DMS153 (cell line): ENCODE data around the gene TMEM135.

ENCODE experiments used
- DNase-seq: peaks from one replicate; lab custom pipeline; 2025; lab: John Stamatoyannopoulos, UW

The TMEM135 gene

DNA sequence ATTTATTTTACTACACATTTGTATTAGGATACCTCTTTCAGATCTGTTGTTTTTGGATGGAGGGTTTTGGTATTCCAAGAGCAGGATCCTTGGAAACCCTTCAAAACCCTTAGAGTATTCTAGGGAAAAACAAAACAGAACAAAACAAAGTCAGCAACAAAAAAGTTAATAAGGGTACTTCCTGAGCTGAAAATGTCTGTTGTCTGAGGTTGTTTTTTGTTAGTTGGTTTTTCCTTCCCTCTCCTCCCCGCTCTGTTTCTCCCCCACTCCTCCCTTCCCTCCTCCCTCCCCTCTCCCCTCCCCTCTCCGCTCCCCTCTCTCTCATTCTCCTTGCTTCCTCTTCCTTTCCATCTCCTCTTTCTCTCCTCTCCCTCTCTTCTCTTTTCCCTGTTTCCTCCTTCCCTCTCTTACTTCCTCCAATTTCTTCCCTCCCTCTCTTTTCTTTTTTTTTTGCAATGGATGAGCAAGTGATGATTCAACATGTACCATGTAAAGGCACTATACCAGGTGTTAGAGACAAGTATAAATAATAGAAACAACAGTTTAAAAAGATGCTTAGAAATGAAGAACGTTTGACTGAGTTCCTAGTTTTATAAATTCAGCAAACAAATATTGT lies 160.6 kb downstream of the TMEM135 start:
- DNase-seq = no peak

DNA sequence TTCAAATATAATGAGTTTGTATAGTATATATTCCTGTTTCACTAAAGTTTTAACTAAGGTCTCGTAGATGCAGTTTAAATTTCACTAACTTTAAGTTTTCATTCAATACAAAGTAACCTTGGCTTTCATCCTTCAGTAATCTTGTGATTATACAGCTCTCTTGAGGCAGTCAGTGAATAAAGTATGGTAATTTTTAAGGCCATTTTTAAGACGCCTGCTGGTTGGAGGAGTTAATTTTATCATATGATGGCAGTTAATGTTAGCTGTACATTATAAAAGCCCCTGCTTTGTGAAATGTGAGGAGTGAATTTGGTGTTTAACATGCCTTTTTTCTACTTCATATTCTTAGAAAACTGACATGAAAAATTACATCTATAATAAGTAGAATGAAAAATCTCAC lies 163.6 kb downstream of the TMEM135 start:
- no peak for DNase-seq

DNA sequence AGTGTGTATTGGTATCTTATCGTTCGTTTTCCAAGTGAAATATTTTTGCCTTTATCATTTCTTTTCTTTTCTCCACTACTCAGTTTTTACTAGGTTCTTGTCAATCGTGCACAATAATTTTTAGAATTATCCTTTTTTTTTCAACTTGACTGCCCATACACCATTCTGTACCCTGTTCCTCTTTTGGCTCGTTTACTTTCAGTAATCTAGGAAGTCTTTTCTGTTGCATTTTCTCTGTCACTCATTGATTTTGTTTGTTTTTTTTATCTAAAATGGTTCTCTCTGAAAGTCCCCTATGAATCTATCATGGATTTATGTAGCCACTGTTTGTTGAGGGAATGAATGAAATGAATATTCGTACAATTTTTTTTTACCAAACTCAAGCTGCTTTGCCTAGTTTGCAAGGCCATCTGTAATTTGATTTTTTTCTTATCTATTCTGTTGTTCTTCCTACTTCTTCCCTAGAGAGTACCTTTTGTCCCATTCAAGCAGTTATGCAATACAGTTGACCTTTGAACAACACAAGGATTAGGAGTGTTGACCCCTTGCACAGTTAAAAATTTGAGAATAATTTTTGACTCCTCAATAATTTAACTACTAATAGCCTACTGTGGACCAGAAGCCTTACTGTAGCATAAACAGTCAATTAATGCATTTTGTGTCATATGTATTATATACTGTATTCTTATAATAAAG lies 166.3 kb downstream of the TMEM135 start:
- no peak for DNase-seq

DNA sequence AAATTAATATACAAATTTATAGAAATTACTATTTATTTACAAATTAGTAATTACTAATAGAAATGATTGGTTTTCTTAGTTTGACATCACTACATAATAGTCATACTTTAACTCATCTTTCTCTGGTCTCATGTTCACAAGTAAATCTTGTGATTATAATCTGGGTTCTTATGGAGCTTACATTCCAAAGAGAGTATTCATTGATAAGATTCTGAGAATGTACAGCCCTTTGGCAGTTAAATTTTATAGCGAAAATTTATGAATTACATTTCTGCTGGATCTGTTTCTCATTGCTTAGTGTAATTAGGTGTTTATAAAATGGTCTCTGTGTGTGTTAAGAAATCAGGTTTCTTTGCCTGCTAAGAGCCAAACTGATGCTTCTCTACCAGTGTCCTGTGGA lies 175.2 kb downstream of the TMEM135 start:
- no peak for DNase-seq

DNA sequence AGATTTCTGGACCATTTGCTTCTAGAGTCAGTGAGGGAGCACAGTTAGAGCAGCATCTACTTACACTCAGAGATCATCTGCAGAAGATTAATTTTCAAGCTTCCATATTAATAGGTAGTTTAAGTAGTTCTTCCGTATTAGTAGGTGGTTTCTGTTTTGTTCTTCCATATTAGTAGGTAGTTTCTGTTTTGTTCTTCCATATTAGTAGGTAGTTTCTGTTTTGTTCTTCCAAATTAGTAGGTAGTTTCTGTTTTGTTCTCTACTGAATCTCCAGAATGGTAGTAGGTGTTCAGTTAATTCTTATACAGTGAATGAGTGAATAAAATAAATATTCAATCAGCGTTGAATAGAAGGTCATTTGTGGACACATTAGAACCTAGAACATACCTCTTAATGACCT lies 175.7 kb downstream of the TMEM135 start:
- DNase-seq = no peak

DNA sequence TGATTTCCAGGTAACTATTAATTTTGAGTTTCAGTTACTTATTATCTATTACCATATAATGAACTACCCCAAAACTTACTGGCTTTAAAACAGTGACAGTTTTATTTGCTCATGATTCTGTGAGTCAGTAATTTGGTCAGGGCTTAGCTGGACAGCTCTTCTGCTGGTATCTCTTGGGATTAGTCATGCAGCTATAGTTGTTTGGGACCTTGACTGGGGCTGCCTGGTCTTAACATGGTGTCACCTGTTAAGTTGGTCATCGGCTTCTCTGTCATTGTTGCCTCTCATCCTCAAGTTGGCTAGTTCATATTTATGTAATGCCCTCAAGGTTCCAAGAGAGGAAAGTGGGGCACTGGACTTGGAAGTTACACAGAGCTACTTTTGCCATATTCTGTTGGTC lies 177.5 kb downstream of the TMEM135 start:
- no peak for DNase-seq

DNA sequence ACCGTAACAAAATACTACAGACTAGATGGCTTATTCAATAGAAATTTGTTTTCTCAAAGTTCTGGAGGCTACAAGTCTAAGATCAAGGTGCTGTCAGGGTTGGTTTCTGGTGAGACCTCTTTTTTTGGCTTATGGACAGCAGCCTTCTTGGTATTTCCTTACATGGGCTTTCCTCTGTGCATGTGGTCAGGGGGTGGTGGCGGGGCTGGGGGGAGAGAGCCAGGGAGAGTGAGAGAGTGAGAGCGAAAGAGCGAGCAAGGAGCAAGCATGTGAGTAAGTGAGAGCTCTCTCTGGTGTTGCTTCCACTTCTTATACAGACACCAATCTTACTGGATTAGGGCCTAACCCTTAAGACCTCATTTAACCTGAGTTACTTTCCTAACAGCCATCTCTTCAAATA lies 181.5 kb downstream of the TMEM135 start:
- DNase-seq = no peak

DNA sequence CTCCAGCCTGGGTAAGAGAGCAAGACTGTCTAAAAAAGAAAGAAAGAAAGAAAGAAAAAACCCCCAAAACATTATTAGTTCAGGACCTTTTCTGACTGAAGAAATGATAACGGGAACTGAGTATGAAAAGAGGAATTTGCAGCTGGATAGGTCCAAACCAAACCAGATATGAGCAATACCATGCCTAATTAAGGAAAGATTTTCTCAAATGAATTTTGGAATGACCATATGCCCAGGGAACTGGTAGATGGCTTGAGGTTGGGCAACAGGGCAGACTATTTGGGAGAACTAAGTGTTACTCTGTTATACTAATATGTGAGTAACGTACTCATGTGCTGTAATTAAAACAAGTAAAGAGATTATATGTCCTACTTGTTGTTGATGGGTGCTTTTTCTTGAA lies 186.1 kb downstream of the TMEM135 start:
- no peak for DNase-seq

DNA sequence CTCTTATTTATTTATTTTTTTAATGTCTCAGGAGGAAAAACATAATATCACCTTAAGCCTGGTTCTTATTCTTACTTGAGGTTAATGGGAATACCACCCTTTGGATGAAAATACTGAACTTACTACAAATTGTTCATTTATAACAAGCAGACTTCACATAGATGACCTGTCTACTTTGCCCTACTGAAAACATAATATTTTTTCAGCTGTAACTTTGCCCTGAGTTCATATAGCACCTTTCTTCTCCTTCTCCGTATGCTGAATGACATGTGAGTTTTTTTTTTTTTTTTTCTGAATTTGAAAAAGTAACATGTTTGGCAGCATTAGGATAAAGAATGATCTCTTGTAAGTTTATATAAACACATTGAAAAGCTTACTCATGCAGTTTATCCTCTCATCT lies 186.8 kb downstream of the TMEM135 start:
- DNase-seq = no peak

DNA sequence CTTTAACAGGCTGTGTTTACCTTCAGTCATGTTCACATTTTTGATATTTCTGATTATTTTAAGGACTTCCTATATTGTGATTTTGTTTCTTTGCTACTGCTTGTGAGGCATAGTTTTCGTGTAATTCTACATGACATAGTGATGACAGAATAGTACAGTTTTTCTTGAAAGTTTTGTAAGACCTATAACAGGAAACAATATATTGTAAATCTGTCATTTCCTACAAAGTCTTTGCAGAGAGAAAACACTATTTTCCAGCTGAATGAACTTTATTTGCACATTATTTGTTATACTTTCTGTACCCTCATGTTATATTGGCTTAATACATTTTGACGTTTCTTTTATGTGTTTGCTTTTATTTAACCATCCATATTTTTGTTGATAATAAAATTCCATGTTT lies 191.1 kb downstream of the TMEM135 start:
- DNase-seq = no peak

DNA sequence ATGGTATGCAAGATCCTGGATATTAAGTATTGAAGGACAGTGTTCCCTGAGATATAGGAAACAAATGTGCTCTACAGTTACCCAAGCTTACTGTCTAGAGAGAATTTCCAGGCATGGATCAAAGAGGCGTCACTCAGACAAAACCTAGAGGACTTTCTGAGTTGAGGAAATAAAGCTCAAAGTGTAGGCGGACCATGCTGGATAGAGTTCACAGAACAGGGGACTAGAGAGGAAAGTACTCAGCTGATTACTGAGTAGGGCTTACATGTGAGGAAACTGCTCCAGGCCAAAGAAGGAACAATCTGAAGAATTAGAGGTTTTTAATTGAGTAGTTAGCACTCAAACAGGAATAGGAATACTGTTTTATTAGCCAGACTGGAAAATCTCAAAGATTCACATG lies 193.3 kb downstream of the TMEM135 start:
- no peak for DNase-seq

DNA sequence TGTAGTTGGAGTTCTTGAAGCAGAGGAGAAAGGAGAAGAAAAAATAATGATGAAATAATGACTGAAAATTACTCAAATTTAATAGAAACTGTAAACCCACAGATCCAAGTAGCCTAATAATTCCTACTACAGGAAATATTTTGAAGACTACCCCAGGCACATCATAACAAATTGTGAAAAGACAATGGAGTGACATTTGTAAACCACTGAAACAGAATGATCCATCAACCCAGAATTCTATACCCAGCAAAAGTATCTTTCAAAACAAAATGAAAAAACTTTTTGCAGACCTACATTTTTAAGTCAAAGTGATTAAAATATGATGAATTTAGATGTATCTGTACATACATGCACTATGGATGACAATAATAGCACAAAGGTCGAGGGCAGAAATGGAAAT lies 194.6 kb downstream of the TMEM135 start:
- DNase-seq = no peak

DNA sequence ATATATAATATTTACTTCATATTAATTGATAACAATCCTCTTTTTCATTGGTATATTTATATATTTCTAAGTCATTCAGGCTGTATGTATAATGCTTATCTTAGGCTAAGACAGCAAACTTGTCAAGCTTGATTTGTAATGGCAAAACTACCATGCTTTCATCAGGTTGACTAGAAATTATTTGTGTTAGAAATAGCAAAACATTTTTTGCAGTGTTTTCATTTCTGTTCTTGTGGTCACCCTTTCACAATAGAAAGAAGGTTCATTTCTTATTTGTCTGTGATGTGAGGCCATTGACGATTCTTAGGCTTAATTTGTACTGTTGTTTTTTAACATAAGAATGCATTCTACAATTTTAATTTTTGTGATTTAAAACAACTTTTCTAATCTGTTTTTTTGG lies 197.6 kb downstream of the TMEM135 start:
- DNase-seq = no peak

DNA sequence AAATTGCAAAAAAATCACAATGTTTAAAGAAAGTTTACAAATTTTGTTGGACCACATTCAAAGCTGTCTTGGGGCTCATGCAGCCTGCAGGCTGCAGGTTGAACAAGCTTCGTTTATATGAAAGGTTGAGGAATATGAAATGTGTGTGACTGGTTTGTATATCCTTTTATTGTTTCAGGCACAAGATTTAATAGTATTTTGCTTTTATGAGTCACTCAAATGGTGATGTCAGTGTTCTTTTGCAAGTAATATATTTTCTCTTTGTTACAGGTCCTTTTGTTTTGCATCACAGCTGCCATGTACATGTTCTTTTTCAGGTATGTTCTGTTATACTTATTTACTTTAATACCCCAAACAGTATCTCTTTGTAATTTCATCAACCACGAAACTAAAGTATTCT lies 198.6 kb downstream of the TMEM135 start:
- DNase-seq = no peak

DNA sequence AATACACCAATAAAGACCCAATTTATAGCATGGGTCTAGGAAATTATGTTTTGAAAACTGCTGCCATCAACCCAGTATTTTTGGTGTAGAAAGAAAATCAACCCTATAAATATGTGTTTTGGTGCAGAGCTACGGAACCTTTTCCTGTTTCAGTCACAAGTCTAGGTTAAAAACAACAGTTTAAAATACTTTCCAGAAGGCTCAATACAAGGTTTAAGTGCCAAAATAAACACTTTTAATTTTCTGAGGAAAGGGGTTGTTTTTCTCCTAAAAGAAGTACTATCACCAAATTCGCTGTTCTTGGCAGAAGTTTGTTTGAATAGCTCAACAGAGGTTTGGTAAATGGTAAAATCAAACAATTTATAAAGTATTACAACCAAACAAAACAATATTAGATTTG lies 201.3 kb downstream of the TMEM135 start:
- DNase-seq = no peak

DNA sequence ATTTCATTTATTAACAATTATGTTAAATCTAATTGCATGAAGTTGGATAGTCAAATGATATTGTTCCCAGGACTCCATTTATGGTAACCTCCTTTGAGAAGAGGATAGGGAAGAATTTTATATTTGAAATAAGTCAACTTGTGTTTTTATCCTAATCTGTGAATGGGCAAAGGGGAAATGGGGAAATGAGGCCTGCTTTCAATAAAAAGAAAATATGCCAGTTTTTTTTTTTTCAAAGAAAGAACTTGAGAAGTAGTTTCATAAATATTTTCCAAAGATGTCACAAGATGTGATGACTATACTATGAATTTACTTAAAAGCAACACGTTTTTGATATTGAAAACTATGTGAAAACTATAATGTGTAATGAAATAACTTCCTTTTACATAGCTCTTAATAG lies 201.8 kb downstream of the TMEM135 start:
- no peak for DNase-seq

DNA sequence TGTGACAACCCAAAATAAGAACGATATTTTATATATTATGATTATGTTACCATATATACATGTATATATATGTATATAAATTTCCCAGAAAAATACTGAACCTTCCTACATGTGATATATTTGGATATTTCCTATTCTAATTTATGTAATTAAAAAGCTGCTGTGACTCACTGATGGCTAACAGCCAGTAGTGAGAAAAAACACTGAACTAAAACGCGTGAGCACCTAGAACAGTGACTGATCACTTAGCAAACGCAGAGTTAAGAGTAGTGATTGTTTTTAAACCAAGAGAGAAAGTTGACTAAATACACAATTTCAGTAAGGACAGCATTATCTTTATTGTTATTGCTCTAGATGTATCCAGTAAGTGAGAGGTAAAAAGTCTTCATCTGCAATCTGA lies 213.8 kb downstream of the TMEM135 start:
- DNase-seq = no peak

DNA sequence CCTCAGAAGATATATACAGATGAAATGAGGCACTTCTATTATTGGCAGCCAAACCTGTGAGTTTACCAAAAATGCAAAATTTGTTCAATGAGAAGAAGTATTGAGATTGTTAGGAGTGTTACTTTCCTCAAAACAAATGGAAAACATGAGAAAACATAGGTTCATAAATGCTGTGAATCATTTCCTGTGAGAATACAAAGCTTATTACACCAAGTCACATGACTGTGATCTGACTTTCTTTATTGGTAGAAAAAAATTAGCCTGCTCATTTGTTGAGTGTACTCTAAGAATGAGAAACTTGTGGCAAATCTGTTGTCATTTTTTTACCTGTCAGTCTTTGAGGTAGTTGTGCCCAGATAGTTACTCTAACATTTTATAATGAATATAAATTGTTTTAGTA lies 215.1 kb downstream of the TMEM135 start:
- no peak for DNase-seq

DNA sequence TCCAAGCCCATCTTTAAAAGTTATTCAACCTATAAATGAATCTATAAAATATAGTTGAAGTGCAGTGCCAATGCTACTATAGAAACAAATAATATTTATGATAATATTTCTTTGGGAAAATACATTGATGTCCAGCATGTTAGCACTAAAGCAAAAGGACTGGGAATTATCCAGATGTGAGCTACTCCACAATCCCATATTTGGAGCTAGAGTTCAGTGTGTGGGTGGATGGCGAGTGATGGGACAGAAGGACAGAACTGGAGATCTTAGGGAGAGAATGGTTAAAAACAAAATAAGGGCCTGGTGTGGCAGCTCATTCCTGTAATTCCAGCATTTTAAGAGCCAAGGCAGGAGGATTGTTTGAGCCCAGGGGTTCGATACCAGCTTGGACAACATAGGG lies 216.8 kb downstream of the TMEM135 start:
- no peak for DNase-seq

DNA sequence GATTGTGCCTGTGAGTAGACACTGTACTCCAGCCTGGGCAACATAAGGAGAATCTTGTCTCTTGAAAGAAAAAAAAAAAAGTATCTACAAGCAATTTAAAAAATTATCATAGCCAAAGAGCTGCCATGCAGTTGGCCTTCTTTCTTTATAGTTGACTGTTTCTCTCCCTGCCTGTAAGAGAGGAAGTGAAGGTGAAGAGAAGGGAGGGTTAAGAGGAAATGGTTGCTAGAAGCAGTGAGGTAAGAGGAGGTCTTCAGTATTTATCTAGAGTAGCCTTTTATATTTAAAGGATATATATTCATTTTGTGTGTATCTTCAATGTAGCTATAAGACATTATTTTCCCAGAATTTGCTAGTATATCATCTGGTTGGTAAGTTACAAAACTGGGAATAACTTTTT lies 217.9 kb downstream of the TMEM135 start:
- no peak for DNase-seq

DNA sequence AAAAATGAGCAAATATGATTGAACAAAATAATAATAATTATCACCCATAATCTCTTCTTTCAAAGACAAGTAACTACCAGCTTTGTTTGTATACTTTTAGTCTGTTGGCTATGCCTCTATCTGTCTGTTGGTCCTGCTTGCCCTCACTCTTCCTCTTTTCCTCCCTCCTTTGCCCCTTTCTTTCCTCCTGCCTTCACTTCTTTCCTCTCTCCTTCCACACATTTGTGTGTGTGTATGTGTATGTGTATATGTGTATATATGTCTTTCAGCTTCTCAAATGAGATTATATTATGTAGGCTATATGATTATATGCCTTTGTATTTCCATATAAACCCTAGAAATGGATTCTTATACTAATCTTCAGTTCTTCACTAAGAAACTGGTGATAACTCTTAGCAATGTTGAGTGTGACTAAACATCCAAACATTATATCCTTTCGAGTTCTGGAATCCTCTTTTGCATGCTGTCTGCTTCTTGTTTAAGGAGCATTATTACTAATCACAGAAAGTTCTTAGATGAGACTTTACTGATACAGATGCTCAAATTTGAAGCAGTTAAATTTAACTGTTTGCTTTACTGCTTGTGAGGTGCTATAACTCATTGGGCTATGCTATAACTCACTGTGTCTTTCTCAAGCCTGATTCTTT lies 219.1 kb downstream of the TMEM135 start:
- DNase-seq = no peak

DNA sequence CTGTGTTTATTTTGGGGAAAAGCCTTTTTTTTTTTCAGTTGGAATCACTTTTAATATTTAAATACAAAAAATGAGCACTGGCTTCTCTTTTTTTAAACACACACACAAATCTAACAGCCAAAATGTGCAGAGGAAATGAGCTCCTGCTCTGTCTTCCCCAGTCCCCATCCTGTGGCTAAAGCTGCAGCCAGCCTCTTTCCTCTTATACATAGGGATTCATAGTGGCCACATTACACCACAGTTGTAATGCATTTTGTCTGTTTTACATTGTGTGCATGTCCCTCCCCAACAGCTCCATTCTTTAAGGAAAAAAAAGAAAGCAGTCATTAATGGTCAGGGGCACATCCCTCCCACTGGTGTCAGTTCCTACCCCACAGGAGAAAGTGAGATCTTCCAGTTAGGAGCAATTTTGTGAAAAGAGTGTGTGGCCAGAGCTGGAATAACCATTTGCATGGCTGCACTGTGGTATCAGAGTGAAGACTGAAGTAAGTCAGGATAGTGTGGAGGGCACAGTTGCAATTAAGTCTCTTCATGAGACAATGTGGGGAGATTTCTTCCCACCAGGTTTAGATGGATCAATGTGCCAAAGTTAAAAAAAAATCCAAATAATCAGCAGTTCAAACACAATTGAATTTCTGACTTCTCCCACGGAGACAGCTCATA lies 220.6 kb downstream of the TMEM135 start:
- DNase-seq = no peak

DNA sequence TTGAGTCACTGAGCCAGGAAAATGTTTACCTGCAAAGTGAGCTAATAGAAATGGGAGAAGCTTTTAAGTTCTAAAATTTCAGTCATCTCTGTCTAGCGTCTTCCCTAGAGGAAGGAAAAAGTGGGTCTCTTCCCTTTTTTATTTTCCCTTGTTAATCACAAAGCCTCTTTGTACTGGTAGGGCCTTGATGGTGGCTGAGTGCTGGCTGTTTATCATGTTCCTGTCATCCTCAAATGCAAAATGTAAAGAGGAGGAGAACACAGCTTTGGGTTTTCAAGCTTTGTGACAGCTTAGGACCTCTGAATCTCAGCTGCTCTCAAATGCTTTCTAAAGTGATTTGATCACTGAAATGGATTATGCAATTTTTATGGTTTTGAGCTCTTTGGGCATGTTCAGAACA lies 222.0 kb downstream of the TMEM135 start:
- DNase-seq = no peak
